NT2/D1 (cell line): ENCODE measurements around the gene HPCAL1.

Source experiments
- SUZ12 ChIP-seq: IDR thresholded peaks from 2 replicates; pipeline ENCODE4 v1.6.1; 2011; ENCODE audit not compliant: insufficient read length, insufficient read depth; ENCODE audit errors: extremely low read depth
- YY1 ChIP-seq: IDR thresholded peaks from 2 replicates; pipeline ENCODE4 v1.6.1; 2011; ENCODE audit not compliant: insufficient read length, insufficient read depth

GRCh38 chr2:10451819-10452218, 149.1 kb downstream of the HPCAL1 start:
- TF ChIP-seq SUZ12 (no peak), YY1 (no peak)
